GM21737 (cell line): ENCODE measurements around the gene CPNE8.

Experiments used
- ATAC-seq: cut with Tn5 transposase; IDR thresholded peaks from one replicate; pipeline ENCODE4 v1.9.1; 2021; ENCODE audit warnings: mild to moderate bottlenecking, moderate library complexity; ENCODE audit not compliant: unreplicated experiment

The CPNE8 gene

GRCh38 chr12:38898001-38898684 is 7.2 kb downstream of the CPNE8 start:
- no peak for ATAC-seq

GRCh38 chr12:38895446-38895845 is 9.9 kb downstream of the CPNE8 start:
- no peak for ATAC-seq

DNA sequence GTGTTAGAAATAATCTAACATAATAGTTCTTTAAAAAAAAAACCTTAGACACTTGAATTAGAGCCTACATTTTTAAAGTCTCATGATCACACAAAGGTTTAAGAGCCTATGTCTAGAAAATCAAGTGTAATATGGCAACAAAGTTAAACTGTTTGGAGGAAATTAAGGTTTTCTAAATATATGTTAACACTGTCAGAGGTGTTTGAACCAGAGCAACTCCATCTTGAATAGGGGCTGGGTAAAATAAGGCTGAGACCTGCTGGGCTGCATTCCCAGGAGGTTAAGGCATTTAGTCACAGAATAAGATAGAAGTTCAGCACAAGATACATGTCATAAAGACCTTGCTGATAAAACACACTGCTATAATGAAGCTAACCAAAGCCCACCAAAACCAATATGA is 12.4 kb downstream of the CPNE8 start:
- ATAC-seq, result no peak

DNA sequence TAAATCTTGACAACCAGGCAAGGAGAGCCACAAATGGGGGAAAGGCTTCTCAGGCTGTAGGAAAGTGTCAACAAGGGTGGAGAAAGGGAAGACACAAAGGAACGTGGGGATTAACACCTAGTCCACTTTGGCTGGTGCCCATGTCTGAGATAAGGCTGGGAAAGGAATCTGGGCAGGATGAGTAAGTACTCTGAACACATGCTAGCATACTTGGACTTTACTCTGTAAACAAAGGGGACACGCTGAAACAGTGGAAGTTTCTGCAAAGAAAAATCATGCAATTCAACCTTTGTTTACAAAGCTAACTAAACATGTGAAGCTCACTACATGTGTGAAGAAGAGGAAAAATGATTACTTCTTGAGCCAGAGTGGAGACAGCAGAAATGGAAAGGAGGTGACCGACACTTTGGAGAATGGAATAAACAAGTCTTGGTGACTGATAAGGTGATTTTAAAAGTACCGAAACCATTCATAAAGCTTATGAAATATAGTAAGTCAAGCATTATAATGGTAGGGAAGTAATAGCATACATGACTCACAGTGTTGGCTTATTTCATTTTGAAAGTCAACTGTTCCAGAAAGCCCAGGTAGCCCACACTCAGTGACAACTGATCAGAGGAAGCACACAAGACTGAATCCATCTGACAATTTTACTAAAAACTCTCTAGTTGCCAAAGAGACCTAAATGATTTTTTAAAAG is 13.2 kb downstream of the CPNE8 start:
- ATAC-seq, result peak; percentile 66

DNA sequence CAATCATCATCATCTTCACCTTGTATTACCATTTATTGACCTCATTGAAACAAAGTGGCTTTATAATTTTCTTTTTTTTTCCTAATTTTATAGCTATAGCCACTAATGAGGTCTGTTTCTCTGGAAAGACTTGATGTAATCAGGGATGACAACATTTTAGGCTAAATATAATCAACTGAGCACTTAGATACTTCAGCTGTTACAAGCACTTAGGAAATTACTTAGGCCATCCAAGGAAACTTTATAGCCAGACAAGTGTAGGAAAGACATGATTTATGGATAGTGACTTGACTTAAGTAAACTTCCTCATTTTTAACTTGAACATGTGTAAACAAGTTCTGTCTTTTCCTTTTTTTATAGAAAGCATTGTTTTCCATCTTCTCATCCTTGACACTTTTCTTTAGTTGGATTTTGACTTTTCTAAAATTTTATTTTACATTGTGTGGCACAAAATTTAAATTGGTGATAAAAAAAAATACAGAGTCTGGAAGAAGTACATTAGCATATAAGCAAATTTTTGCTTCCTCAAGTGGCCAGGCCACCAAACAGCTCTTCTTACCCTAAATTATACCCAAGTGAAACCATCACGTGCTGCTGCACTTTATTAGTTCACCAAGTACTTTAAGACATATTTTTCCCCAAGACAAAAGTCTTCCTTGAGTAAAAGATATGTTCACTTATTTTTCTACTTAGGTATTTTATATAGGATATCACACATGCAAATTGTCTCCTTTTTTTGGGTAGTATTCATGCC is 15.1 kb downstream of the CPNE8 start:
- ATAC-seq, result no peak

DNA sequence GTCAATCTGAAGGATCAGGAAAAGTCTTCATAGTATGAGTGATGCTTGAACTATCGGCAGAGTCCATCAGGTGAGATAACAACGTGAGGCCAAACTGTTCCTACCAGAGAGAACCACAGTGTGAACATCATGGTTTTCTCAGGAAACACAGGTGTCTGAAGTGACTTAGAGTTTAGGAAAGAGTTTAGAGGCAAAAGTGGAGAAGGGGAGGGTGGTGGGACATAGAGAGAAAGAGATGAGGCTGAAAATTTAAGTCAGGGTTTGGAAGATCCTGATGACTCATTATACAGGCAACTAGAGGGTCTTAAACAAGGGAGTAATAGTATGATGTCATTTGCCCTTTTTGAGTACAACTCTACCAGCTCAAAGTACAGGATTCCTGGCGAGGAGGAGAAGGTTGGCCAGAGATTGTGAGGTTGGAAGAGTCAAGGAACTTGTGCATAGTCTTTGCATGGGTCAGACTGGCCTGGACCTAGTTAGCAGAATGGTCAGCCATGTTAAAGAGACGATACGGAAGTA is 16.0 kb downstream of the CPNE8 start:
- no peak for ATAC-seq

- no peak for ATAC-seq
Measured at GRCh38 chr12:38887770-38888169, 17.6 kb downstream of the CPNE8 start.

DNA sequence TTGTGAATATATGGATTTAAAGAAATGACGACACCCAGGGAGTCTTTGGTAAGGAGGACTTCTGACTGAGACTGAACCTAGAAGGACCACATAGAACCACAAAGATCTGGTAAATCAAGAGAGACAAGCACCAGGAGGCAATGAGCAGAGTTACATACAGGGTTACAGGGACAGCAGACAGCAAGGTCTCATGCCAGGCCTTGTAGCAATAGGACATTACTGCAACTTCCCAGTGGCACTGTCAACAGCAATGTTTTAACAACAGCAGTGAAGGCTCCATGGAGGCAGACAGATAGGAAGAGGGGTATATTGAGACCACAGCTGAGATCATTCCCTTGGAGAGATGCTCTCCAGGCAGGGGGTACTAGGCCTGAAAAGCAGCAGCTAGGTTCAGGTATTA is 18.5 kb downstream of the CPNE8 start:
- ATAC-seq, result no peak

DNA sequence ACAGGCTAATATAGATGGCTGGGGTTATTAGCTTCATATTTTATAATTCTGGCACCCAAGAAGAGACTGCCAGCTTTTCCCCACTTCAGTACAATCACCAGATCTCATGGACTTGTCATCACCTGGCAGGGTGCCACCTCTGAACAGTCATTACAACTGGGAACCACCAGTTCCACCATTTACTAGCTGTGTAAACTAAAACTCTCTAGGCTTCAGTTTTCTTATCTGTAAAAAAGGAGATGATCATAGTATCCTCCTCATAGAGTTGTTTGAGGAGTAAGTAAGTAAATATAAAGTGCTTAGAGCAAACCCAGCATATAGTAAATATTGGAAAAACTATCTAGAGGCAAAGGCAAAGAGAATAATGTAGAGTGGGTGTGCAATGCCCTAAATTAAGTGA is 19.3 kb downstream of the CPNE8 start:
- no peak for ATAC-seq

DNA sequence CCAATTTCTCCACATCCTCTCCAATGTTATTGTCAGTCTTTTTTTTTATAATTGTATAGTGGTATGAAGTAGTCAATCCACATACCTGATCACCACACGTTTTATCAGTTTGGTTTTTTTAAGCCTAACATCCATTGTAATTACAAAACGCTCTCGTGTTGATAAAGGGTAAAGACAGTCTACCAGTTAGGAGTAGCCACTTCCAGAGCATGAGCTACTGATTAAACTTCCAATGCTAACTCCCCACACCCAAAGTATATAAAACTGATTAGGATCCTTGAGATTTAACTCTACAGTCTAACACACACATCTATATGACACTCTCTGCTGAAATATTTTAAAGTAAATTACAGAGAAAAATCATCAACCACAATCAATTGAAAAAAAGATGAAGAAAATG is 20.7 kb downstream of the CPNE8 start:
- ATAC-seq, result no peak

DNA sequence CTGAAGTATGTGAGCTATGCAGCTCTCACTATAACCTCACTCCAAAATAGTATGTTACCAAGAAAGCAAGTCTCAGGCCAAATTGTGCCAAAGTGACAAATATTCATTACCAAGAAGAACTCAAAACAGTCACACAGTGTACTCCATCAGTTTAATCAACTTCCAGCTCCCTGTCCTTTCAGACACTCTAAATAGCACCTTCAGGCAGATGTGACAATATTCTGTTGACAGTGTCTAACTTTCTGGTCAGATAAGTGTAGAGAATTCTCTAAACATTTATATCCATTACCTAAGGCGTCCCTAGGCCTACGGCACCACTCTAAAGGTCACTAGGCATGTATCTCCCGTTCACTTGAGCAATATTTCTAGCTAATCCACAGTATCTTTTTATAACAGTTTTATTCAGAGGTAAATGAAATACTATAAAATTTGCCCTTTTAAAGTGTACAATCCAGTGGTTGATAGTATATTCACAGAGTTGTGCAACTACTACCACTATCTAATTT is 21.7 kb downstream of the CPNE8 start:
- ATAC-seq, result no peak

- ATAC-seq, result no peak
Measured at GRCh38 chr12:38880288-38880687, 25.1 kb downstream of the CPNE8 start.

GRCh38 chr12:38878986-38879385 is 26.4 kb downstream of the CPNE8 start:
- ATAC-seq, result no peak

GRCh38 chr12:38878333-38878705 is 27.1 kb downstream of the CPNE8 start:
- no peak for ATAC-seq

- ATAC-seq, result no peak
Measured at GRCh38 chr12:38875586-38876228, 29.7 kb downstream of the CPNE8 start.

DNA sequence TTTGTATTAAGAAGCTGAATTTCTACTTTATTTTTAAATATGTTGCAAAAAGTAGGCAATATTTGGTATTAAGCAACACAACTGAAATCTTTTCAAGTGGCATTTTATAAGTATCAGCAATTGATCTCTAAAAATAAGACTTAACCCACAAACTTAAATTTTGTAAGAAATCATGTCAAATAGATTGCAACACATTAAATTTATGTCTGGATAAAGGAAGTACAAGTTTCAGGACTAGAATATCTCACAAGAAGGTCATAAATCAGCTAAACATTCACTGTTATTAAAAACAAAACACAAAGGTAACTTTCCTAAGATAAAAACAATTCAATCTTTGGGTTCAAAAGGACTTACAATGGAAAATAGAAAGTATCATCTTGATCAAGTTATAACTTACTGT is 32.8 kb downstream of the CPNE8 start:
- no peak for ATAC-seq

GRCh38 chr12:38872156-38872555 is 33.2 kb downstream of the CPNE8 start:
- ATAC-seq, result no peak

- ATAC-seq, result no peak
Measured at GRCh38 chr12:38869036-38869435, 36.4 kb downstream of the CPNE8 start.

DNA sequence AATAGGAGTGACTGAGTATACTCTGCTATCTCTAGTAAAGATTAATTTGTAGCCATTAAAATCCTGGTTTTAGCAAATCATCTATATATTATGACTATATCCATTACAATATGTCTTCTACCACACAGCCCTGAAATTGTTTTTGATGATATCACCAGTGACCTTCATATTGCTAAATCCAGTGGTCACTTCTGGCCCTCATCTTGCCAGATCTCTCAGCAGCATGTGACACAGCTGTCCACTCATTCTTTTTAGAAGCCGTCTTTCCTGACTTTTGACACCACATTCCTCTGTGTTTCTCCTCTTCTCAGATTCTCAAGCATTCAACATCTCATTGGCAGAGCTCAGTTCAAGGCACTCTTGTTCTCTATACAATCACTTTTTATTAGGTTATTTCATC is 54.9 kb downstream of the CPNE8 start:
- ATAC-seq, result no peak

DNA sequence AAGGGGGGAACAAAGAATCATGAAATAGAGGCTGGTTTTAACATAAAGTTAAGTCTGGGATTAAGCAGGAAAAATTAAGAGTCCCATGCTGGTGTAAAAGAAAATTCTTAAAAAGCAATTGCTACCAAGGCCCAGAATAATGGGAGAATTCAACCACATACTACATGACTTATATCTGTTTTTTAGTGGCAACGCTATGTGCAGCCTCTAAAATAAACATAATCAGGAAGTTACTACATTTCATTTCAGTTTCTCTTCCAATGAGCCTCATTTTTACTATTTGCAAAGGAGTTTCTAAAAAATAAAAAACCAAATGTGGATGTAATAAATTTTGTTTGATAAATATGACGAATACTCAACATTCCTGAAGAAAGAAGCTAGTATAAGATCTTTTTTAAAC is 58.1 kb downstream of the CPNE8 start:
- no peak for ATAC-seq

- ATAC-seq, result no peak
Measured at GRCh38 chr12:38844267-38844666, 61.1 kb downstream of the CPNE8 start.
